Suprapubic skin (tissue), 4 donors: ENCODE results near the gene TMEM225. TPM values are rescaled to one million over a fixed set of nuclear protein-coding genes. Genes with fewer than 3 reads are reported as not detected.

Source experiments
- DNase-seq, 2 donors: peaks; one replicate each; pipeline ENCODE4 v3.0.0-alpha.2; 2019; ENCODE audit warnings: low spot score in 2 of 2
- H3K27ac ChIP-seq: fragments of 200-600 bp; sonication (generic); one replicate; pipeline ENCODE4 v1.5.1; 2019
- H3K27me3 ChIP-seq: fragments of 200-600 bp; sonication (generic); one replicate; pipeline ENCODE4 v1.5.1; 2019
- H3K36me3 ChIP-seq: fragments of 200-600 bp; sonication (generic); one replicate; pipeline ENCODE4 v1.5.1; 2019
- H3K4me1 ChIP-seq: fragments of 200-600 bp; sonication (generic); one replicate; pipeline ENCODE4 v1.5.1; 2019
- H3K4me3 ChIP-seq: fragments of 200-600 bp; sonication (generic); one replicate; pipeline ENCODE4 v1.5.1; 2019; ENCODE audit warnings: mild to moderate bottlenecking
- H3K9me3 ChIP-seq: fragments of 200-600 bp; sonication (generic); one replicate; pipeline ENCODE4 v1.5.1; 2019
- CTCF ChIP-seq, 2 donors: fragments of 200-600 bp in 1 of 2; fragments of 450-650 bp in 1 of 2; sonication (generic) in 1 of 2; IDR thresholded peaks; one replicate each; pipeline ENCODE4 v1.5.1; 2016 to 2019; ENCODE audit warnings: antibody characterized with exemption in 2 of 2, mild to moderate bottlenecking in 1 of 2, moderate library complexity in 1 of 2
- EP300 ChIP-seq: sonication (generic); formaldehyde crosslinking; IDR thresholded peaks from one replicate; pipeline ENCODE4 v1.6.1; 2017; ENCODE audit warnings: antibody characterized with exemption
- POLR2A ChIP-seq, 2 donors: fragments of 450-650 bp; IDR thresholded peaks; one replicate each; pipeline ENCODE4 v1.6.1; 2017; ENCODE audit warnings: antibody characterized with exemption in 2 of 2, mild to moderate bottlenecking in 2 of 2, moderate library complexity in 2 of 2
- POLR2AphosphoS5 ChIP-seq, 3 donors: sonication (generic); formaldehyde crosslinking; IDR thresholded peaks; one replicate each; pipeline ENCODE4 v1.6.1; 2017; ENCODE audit warnings: antibody characterized with exemption in 3 of 3
- WGBS: methylation state at CpG from one replicate; pipeline ENCODE4 v1.1.5; 2018; 5-methylcytosine and 5-hydroxymethylcytosine counted together
- total RNA-seq, 4 donors: library from RNA; depleted of rRNA; stranded (reverse); fragments of >200 nt; gene quantifications; one replicate each; pipeline ENCODE4 v1.1.0, GENCODE V29; 2016

Gene TMEM225
- total RNA-seq, 4 donors from 2014 or later: not detected

DNA sequence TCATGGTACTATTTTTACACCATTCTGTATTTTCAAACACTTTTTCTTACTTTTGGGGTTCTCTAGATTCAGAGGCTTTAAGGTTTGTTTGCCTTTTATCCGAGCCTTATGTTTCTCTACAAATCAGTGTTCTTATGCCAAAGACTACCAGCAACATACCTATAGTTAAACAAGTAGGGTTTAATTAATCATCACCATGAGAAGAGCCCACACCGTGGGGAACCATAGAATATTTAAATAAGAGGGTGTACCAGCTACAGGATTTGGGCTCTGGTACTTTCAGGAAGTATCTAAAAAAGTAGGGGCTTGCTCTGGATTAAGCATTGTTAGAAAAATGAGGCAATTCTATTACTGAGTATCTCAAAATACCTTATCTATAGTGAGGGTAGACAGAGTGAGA, 25.7 kb downstream of the TMEM225 start:
- H3K9me3 ChIP-seq: peaks cover 6% of the 10 kb centered on the region
- no peak overlapping the region for H3K27ac ChIP-seq
- no peaks in the 10 kb centered on the region for H3K4me1 ChIP-seq
- WGBS: 38% methylated on average over 2 of the region's 2 CpGs
- H3K36me3 ChIP-seq: no peaks in the 10 kb centered on the region
- H3K4me3 ChIP-seq: no peak overlapping the region
- no peak for DNase-seq
- no peak for TF ChIP-seq CTCF (IDR thresholded peaks at IDR 0.05)
- no peak for TF ChIP-seq POLR2A (IDR thresholded peaks at IDR 0.05)
- TF ChIP-seq POLR2AphosphoS5 (IDR thresholded peaks at IDR 0.05): no peak
- TF ChIP-seq EP300: no peak
- H3K27me3 ChIP-seq: no peaks in the 10 kb centered on the region

GRCh38 chr11:123856444-123856843, 29.0 kb downstream of the TMEM225 start:
- no peaks in the 10 kb centered on the region for H3K27me3 ChIP-seq
- 75% methylated on average over 2 of the region's 2 CpGs for WGBS

GRCh38 chr11:123853038-123853437, 32.4 kb downstream of the TMEM225 start:
- no peaks in the 10 kb centered on the region for H3K27me3 ChIP-seq
- H3K4me3 ChIP-seq: no peak overlapping the region
- 94% methylated on average over 2 of the region's 2 CpGs for WGBS
- peaks cover 6% of the 10 kb centered on the region for H3K9me3 ChIP-seq
- no peak for DNase-seq
- H3K27ac ChIP-seq: no peak overlapping the region
- H3K4me1 ChIP-seq: no peaks in the 10 kb centered on the region
- H3K36me3 ChIP-seq: no peaks in the 10 kb centered on the region
- no peak for TF ChIP-seq POLR2A (IDR thresholded peaks at IDR 0.05)
- no peak for TF ChIP-seq EP300
- no peak for TF ChIP-seq CTCF (IDR thresholded peaks at IDR 0.05)
- no peak for TF ChIP-seq POLR2AphosphoS5 (IDR thresholded peaks at IDR 0.05)

More at GRCh38 chr11:123856444-123856843, 29.0 kb downstream of the TMEM225 start:
- no peaks in the 10 kb centered on the region for H3K36me3 ChIP-seq
- TF ChIP-seq POLR2A (IDR thresholded peaks at IDR 0.05) (no peak), EP300 (no peak), POLR2AphosphoS5 (IDR thresholded peaks at IDR 0.05) (no peak), CTCF (IDR thresholded peaks at IDR 0.05) (no peak)
- H3K4me3 ChIP-seq: no peak overlapping the region
- H3K4me1 ChIP-seq: no peaks in the 10 kb centered on the region
- peaks cover 6% of the 10 kb centered on the region for H3K9me3 ChIP-seq
- DNase-seq: no peak
- H3K27ac ChIP-seq: no peak overlapping the region

DNA sequence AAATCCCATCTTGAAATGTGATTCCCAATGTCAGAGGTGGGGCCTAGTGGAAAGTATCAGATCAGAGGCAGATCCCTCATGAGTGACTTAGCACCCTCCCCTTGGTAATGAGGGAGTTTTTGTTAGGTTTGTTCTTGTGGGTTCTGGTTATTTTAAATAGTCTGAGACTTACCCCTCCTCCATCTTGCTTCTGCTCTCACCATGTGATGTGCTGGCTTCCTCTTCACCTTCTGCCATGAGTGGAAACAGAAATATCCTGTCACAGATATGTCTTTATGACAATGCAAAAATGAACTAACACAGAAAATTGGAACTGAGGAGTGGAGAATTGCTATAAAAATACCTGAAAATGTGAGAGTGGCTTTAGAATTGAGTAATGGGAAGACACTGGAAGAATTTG, 33.1 kb downstream of the TMEM225 start:
- no peak for DNase-seq
- Histone ChIP-seq H3K4me3 (no peak overlapping the region), H3K4me1 (no peaks in the 10 kb centered on the region), H3K27me3 (no peaks in the 10 kb centered on the region), H3K9me3 (peaks cover 6% of the 10 kb centered on the region), H3K27ac (no peak overlapping the region), H3K36me3 (no peaks in the 10 kb centered on the region)
- no peak for TF ChIP-seq POLR2AphosphoS5 (IDR thresholded peaks at IDR 0.05)
- no peak for TF ChIP-seq EP300

- Histone ChIP-seq H3K27me3 (no peaks in the 10 kb centered on the region), H3K27ac (no peak overlapping the region), H3K36me3 (no peaks in the 10 kb centered on the region), H3K9me3 (no peaks in the 10 kb centered on the region), H3K4me1 (no peaks in the 10 kb centered on the region), H3K4me3 (no peak overlapping the region)
- 96% methylated on average over 3 of the region's 4 CpGs for WGBS
- no peak for DNase-seq
- TF ChIP-seq POLR2A (IDR thresholded peaks at IDR 0.05): no peak
- TF ChIP-seq EP300: no peak
- no peak for TF ChIP-seq CTCF (IDR thresholded peaks at IDR 0.05)
- no peak for TF ChIP-seq POLR2AphosphoS5 (IDR thresholded peaks at IDR 0.05)
These were observed 34.4 kb downstream of the TMEM225 start for GRCh38 chr11:123851110-123851509.

- DNase-seq: no peak
- H3K9me3 ChIP-seq: no peaks in the 10 kb centered on the region
- 83% methylated on average over 6 of the region's 6 CpGs for WGBS
- no peaks in the 10 kb centered on the region for H3K27me3 ChIP-seq
- no peaks in the 10 kb centered on the region for H3K4me1 ChIP-seq
- H3K27ac ChIP-seq: no peak overlapping the region
- H3K4me3 ChIP-seq: no peak overlapping the region
- TF ChIP-seq POLR2AphosphoS5 (IDR thresholded peaks at IDR 0.05) (no peak), POLR2A (IDR thresholded peaks at IDR 0.05) (no peak), EP300 (no peak), CTCF (IDR thresholded peaks at IDR 0.05) (no peak)
- no peaks in the 10 kb centered on the region for H3K36me3 ChIP-seq
These were observed 44.3 kb downstream of the TMEM225 start for GRCh38 chr11:123841174-123841573.
